OCI-LY3 (cell line): ENCODE measurements around the gene HACD2.

Experiments used
- CTCF ChIP-seq: fragments of 200-600, 300-600 bp; sonication (generic); IDR thresholded peaks from 2 replicates; pipeline ENCODE4 v1.5.1; 2014; ENCODE audit warnings: antibody characterized with exemption, low read length, low read depth
- EZH2phosphoT487 ChIP-seq: fragments of 200-600 bp; shearing (Covaris generic); IDR thresholded peaks from 2 replicates; pipeline ENCODE4 v1.6.1; 2018; ENCODE audit warnings: antibody characterized with exemption, mixed run types, low read depth

- TF ChIP-seq CTCF (no peak), EZH2phosphoT487 (no peak)
Measured at GRCh38 chr3:123493912-123494311, 90.9 kb downstream of the HACD2 start.
